ENCODE measurements around the gene TINAG. TPM values are rescaled to one million over a fixed set of nuclear protein-coding genes. Genes with fewer than 3 reads are reported as not detected.

The TINAG gene
- total RNA-seq = not detected in 2 replicates

- intact Hi-C loops (cut with micrococcal nuclease) = no loop called here
These were observed at the start of gene TINAG for GRCh38 chr6:54308289-54308985. Gene TINAG (plus strand): TSS chr6:54308441. CDS start chr6:54308551, 110 bp downstream.

GRCh38 chr6:54260025-54260424 lies 48.2 kb upstream of the TINAG start:
- intact Hi-C loops (cut with micrococcal nuclease) = loop anchor here (10.0 kb wide), 1 partner anchor 275 kb away; no protein-coding TSS in a partner anchor

GRCh38 chr6:54262499-54262898 lies 45.7 kb upstream of the TINAG start:
- intact Hi-C loops (cut with micrococcal nuclease) = loop anchor here (10.0 kb wide), 1 partner anchor 278 kb away; no protein-coding TSS in a partner anchor

- intact Hi-C loops (cut with micrococcal nuclease) = loop anchor here (10.0 kb wide), 1 partner anchor 278 kb away; no protein-coding TSS in a partner anchor
These were observed 45.3 kb upstream of the TINAG start for GRCh38 chr6:54262971-54263370.

- intact Hi-C loops (cut with micrococcal nuclease) = loop anchor here (10.0 kb wide), 1 partner anchor 280 kb away; no protein-coding TSS in a partner anchor
These were observed 43.5 kb upstream of the TINAG start for GRCh38 chr6:54264581-54265272.

GRCh38 chr6:54266400-54266923 lies 41.8 kb upstream of the TINAG start:
- intact Hi-C loops (cut with micrococcal nuclease) = loop anchor here (10.0 kb wide), 1 partner anchor 282 kb away; no protein-coding TSS in a partner anchor

- intact Hi-C loops (cut with micrococcal nuclease) = loop anchor here (10.0 kb wide), 1 partner anchor 283 kb away; no protein-coding TSS in a partner anchor
These were observed 40.4 kb upstream of the TINAG start for GRCh38 chr6:54267798-54268197.

GRCh38 chr6:54273214-54273820 lies 34.9 kb upstream of the TINAG start:
- intact Hi-C loops (cut with micrococcal nuclease) = no loop called here

GRCh38 chr6:54274383-54274782 lies 33.9 kb upstream of the TINAG start:
- intact Hi-C loops (cut with micrococcal nuclease) = no loop called here

- intact Hi-C loops (cut with micrococcal nuclease) = no loop called here
These were observed 26.1 kb upstream of the TINAG start for GRCh38 chr6:54282186-54282585.

GRCh38 chr6:54284161-54284860 lies 23.9 kb upstream of the TINAG start:
- intact Hi-C loops (cut with micrococcal nuclease) = no loop called here

- intact Hi-C loops (cut with micrococcal nuclease) = no loop called here
These were observed 22.6 kb upstream of the TINAG start for GRCh38 chr6:54285595-54285994.

- intact Hi-C loops (cut with micrococcal nuclease) = no loop called here
These were observed 22.1 kb upstream of the TINAG start for GRCh38 chr6:54286141-54286540.

GRCh38 chr6:54288474-54288873 lies 19.8 kb upstream of the TINAG start:
- intact Hi-C loops (cut with micrococcal nuclease) = no loop called here

GRCh38 chr6:54289426-54289825 lies 18.8 kb upstream of the TINAG start:
- intact Hi-C loops (cut with micrococcal nuclease) = no loop called here

GRCh38 chr6:54291146-54291545 lies 17.1 kb upstream of the TINAG start:
- intact Hi-C loops (cut with micrococcal nuclease) = no loop called here

- intact Hi-C loops (cut with micrococcal nuclease) = no loop called here
These were observed 16.5 kb upstream of the TINAG start for GRCh38 chr6:54291738-54292137.

- intact Hi-C loops (cut with micrococcal nuclease) = no loop called here
These were observed 13.2 kb upstream of the TINAG start for GRCh38 chr6:54294965-54295532.

- intact Hi-C loops (cut with micrococcal nuclease) = no loop called here
These were observed 8.5 kb upstream of the TINAG start for GRCh38 chr6:54299542-54300269.

GRCh38 chr6:54301770-54302169 lies 6.5 kb upstream of the TINAG start:
- intact Hi-C loops (cut with micrococcal nuclease) = no loop called here

All from T-helper 2 cell treated with Interferon-gamma antibody and Interleukin-4, amounts not matched to agents 100 ng/mL and 5 ng/mL, for 36 hours (primary cell).